Calu3 (cell line): Measurements from ENCODE around the gene EXOC6B. TPM values are rescaled to one million over a fixed set of nuclear protein-coding genes. Genes with fewer than 3 reads are reported as not detected.
A peak's percentile ranks its signal among the peaks of the same experiment; 100 is the strongest.

Source experiments
- BruUV-seq: library from RNA; stranded (reverse); fragments of 400-500 nt; replicated peaks from 2 replicates; lab custom pipeline; 2021; lab: Mats Ljungman, UMichigan
- CTCF ChIA-PET: fragments of 300-600 bp; sonication (Branson Sonifier 250); formaldehyde crosslinking; loops from one replicate; lab custom pipeline; 2022; ENCODE audit warnings: antibody characterized with exemption; lab: Charles Lee
- DNase-seq: peaks from one replicate; pipeline ENCODE4 v3.0.0; 2022
- H3K27ac Mint-ChIP-seq: one replicate; pipeline ENCODE4 v1.8.0; 2022; ENCODE audit warnings: mixed read lengths; ENCODE audit not compliant: unreplicated experiment
- H3K27me3 Mint-ChIP-seq: one replicate; pipeline ENCODE4 v1.8.0; 2022; ENCODE audit warnings: mixed read lengths; ENCODE audit not compliant: unreplicated experiment
- H3K36me3 Mint-ChIP-seq: one replicate; pipeline ENCODE4 v1.8.0; 2022; ENCODE audit warnings: mild to moderate bottlenecking, moderate library complexity, mixed read lengths; ENCODE audit not compliant: insufficient read depth, unreplicated experiment
- H3K4me1 Mint-ChIP-seq: one replicate; pipeline ENCODE4 v1.8.0; 2022; ENCODE audit warnings: mild to moderate bottlenecking, low read depth, mixed read lengths; ENCODE audit not compliant: unreplicated experiment
- H3K4me3 Mint-ChIP-seq: one replicate; pipeline ENCODE4 v1.8.0; 2022; ENCODE audit warnings: mild to moderate bottlenecking, low read depth, moderate library complexity, mixed read lengths; ENCODE audit not compliant: unreplicated experiment
- H3K9me3 Mint-ChIP-seq: one replicate; pipeline ENCODE4 v1.8.0; 2022; ENCODE audit warnings: low read depth, mixed read lengths; ENCODE audit not compliant: unreplicated experiment
- intact Hi-C: fragments of 100-400 bp; cut with micrococcal nuclease; formaldehyde crosslinking; loops from one replicate; pipeline ENCODE4 v1.10.0; 2022; ENCODE audit not compliant: unreplicated experiment
- total RNA-seq: library from RNA; stranded (reverse); gene quantifications from 2 replicates; pipeline ENCODE4 v1.2.3, GENCODE V29; 2022
- TF ChIP-seq, protein P1 (sequence below): fragments of 200-600 bp; IDR thresholded peaks from one replicate; pipeline ENCODE4 v1.8.0; 2022; ENCODE audit warnings: antibody characterized with exemption; ENCODE audit not compliant: unreplicated experiment

The EXOC6B gene
- total RNA-seq, 1 experiment from 2014 or later, result 26.6 TPM

DNA sequence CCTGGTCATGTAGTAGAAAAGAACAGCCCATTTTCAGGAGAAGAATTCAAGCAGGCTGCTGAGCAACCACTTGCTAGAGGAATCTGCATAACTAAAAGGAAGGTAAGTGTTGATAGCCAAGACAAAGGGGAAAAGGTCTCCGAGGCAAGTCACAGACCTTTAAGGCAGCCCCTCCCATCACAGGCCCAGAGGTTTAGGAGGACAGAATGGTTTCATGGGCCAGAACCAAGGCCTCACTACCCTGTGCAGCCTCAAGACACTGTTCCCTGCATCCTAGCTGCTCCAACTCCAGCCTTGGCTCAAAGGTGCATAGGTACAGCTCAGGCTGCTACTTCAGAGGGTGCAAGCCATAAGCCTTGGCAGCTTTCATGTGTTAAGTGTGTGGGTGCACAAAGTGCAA is 439.5 kb downstream of the EXOC6B start:
- CTCF ChIA-PET, result no interaction called here
- H3K36me3 Mint-ChIP-seq, result no peaks in the 10 kb centered on the region
- no peaks in the 10 kb centered on the region for H3K27me3 Mint-ChIP-seq
- no TSS peak for BruUV-seq
- TF ChIP-seq, protein P1, sequence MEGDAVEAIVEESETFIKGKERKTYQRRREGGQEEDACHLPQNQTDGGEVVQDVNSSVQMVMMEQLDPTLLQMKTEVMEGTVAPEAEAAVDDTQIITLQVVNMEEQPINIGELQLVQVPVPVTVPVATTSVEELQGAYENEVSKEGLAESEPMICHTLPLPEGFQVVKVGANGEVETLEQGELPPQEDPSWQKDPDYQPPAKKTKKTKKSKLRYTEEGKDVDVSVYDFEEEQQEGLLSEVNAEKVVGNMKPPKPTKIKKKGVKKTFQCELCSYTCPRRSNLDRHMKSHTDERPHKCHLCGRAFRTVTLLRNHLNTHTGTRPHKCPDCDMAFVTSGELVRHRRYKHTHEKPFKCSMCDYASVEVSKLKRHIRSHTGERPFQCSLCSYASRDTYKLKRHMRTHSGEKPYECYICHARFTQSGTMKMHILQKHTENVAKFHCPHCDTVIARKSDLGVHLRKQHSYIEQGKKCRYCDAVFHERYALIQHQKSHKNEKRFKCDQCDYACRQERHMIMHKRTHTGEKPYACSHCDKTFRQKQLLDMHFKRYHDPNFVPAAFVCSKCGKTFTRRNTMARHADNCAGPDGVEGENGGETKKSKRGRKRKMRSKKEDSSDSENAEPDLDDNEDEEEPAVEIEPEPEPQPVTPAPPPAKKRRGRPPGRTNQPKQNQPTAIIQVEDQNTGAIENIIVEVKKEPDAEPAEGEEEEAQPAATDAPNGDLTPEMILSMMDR, result no peak
- DNase-seq, result no peak
- intact Hi-C loops, result no loop called here
- peaks cover 7% of the 10 kb centered on the region for H3K9me3 Mint-ChIP-seq
- H3K4me1 Mint-ChIP-seq, result no peaks in the 10 kb centered on the region
- no peak overlapping the region for H3K27ac Mint-ChIP-seq
- H3K4me3 Mint-ChIP-seq, result no peak overlapping the region

DNA sequence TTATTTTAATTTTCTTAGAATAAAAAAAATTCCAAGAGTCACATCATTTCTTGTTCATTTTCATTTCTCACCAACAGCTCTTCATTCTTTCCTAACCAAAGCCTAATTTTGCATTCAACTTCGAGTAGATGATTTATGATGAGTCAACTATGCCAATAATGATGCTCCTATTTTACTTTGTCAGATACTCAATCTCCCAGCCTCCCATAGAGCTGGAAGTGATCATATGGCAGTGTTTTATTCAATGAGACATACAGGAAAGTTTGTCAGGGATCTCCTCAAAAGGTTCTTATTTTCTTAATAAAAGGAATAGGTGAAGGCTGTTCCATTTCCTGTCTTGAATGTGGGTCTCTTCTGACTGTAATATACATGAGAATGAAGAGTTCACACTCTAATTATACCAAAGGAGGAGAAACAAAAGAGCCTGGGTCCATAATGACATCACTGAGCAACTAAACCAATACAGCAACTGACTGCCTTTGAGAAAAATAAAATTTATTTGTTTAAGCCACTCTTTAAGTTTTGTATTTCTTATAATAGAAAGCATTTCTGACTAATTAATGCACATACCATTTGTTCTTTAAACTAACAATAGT is 447.0 kb downstream of the EXOC6B start:
- TF ChIP-seq, protein P1, result no peak
- H3K4me3 Mint-ChIP-seq, result no peak overlapping the region
- no peaks in the 10 kb centered on the region for H3K9me3 Mint-ChIP-seq
- no TSS peak for BruUV-seq
- no peaks in the 10 kb centered on the region for H3K4me1 Mint-ChIP-seq
- no peaks in the 10 kb centered on the region for H3K27me3 Mint-ChIP-seq
- H3K27ac Mint-ChIP-seq, result no peak overlapping the region
- intact Hi-C loops, result no loop called here
- no peak for DNase-seq
- CTCF ChIA-PET, result no interaction called here
- H3K36me3 Mint-ChIP-seq, result no peaks in the 10 kb centered on the region

DNA sequence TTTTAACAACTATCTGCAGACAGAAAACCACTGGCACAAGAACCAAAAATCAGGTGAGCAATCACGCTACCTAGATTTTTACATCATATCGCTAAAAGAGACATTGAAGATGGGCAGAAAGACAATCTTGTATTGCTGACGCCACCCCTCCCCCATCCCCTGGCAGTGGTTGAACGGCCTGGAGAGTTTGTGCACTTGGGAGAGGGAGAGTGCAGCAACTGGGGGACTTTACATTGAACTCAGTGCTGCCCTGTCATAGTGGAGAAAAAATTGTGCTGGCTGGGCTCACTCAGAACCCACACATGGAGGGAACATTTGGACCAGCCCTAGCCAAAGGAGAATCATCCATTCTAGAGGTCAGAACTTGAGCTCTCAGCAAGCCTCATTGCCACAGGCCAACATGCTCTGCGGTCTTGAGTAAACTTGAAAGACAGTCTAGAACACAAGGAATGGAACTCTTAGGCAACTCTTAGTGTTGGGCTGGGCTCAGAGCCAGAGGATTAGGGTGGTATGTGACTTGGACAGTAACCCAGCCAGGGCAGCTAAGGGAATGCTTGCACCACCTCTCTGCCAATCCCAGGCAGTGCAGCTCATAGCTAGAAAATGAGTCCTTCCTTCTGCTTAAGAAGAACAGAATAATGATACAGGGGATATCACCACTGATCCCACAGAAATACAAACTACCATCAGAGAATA is 458.2 kb downstream of the EXOC6B start:
- Mint-ChIP-seq H3K4me1 (no peaks in the 10 kb centered on the region), H3K9me3 (peaks cover 2% of the 10 kb centered on the region), H3K36me3 (no peaks in the 10 kb centered on the region), H3K4me3 (no peak overlapping the region), H3K27me3 (no peaks in the 10 kb centered on the region), H3K27ac (no peak overlapping the region)
- intact Hi-C loops, result loop anchor here (1.0 to 10.0 kb wide), 3 partner anchors 95 to 377 kb away; no protein-coding TSS in a partner anchor
- CTCF ChIA-PET, result interaction anchor here (1.2 to 1.3 kb wide), 3 partner anchors 38 to 444 kb away, joined by 3 to 7 read pairs (median 4); no protein-coding TSS in a partner anchor
- BruUV-seq, result no TSS peak
- peak; percentile 77 for DNase-seq
- TF ChIP-seq, protein P1, result peak; percentile 26

DNA sequence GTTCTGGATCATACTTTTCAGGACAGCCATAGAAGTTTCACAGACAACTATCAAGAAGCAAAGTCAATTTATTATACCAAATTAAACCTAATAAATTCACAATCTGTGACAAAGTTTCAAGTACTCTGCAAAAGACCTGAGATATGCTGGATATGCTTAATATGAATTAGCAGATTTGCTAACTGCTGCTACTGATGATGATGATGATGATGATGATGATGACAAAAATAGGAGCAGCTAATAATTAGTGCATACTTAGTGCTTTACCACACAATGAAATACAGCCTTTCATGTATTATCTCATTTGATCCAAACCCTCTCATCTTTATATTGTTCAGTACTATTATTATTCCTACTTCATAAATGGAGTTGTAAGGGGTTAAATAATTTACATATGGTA is 462.4 kb downstream of the EXOC6B start:
- no peaks in the 10 kb centered on the region for H3K9me3 Mint-ChIP-seq
- no peaks in the 10 kb centered on the region for H3K27me3 Mint-ChIP-seq
- peaks cover 11% of the 10 kb centered on the region for H3K4me1 Mint-ChIP-seq
- CTCF ChIA-PET, result no interaction called here
- intact Hi-C loops, result loop anchor here (10.0 kb wide), 2 partner anchors 211 to 381 kb away; no protein-coding TSS in a partner anchor
- no peak overlapping the region for H3K27ac Mint-ChIP-seq
- no peak overlapping the region for H3K4me3 Mint-ChIP-seq
- no peaks in the 10 kb centered on the region for H3K36me3 Mint-ChIP-seq
- BruUV-seq, result no TSS peak
- no peak for DNase-seq
- TF ChIP-seq, protein P1, result no peak
